CD4-positive, alpha-beta T cell treated with Interleukin-2 at 100 ng/mL for 4 hours (primary cell): Measurements from ENCODE around the gene KLHL15.
"Not testable (repeated sequence)": the region's sequence is repeated elsewhere in the genome, so short reads cannot be mapped to it uniquely, and the experiment has no call there.

ENCODE experiments used
- DNase-seq: peaks from one replicate; pipeline ENCODE4 v3.0.0-alpha.2; 2020; ENCODE audit warnings: low spot score

Gene KLHL15

DNA sequence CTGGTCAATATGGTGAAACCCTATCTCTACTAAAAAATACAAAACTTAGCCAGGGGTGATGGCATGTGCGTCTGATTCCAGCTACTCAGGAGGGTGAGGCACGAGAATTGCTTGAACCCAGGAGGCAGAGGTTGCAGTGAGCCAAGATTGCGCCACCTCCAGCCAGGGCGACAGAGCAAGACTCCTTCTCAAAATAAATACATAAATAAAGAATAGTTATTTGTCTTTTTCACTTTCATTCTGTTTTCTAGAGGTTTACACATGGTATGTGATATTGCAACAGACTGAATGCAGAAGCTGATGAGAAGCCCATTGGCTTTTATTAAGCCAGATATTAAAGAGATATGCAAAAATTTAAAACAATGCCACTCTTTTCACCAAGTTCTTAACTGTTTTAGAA, 8.2 kb downstream of the KLHL15 start:
- DNase-seq = no peak

DNA sequence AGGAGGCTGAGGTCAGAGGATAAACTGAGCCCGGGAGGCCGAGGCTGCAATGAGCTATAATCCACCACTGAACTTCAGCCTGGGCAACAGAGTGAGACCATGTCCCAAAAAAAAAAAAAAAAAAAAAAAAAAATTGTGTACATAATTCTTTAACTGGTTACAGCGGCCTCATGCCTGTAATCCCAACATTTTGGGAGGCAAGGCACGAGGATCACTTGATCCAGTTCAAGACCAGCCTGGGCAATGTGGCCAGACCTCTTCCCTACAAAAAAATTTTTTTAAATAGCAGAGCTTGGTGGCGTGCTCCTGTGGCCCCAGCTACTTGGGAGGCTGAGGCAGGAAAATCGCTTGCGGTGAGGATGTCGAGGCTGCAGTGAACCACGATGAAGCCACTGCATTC, 9.3 kb downstream of the KLHL15 start:
- no peak for DNase-seq

DNA sequence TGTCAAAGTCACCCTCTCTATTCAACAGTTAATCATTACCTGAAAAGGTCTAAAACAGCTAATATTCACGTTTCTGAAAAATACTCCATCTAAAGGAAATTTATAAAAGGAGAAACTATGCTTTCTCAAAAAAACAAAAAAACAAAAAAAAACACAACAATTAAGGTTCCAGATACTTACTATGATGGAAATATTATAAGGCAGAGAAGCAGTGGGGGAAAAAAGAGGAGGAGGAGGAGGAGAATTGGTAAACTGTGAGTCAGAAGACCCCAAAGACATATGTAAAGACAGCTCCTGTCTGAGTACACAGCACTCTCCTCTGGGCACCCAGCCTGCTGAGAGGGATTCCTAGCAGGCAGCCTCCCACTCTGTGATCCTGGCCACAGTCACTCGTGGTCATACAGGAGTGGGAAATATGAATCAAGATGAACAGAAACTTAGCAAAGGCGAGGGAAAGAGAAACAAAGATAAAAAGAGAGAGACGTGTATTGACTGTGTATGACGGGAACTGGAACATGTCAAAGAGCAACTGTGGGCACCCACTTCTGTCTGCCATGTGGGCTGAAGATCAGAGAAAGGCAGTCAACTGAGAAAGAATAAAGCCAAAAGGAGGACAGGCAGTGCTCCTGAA, 12.5 kb downstream of the KLHL15 start:
- DNase-seq = no peak

DNA sequence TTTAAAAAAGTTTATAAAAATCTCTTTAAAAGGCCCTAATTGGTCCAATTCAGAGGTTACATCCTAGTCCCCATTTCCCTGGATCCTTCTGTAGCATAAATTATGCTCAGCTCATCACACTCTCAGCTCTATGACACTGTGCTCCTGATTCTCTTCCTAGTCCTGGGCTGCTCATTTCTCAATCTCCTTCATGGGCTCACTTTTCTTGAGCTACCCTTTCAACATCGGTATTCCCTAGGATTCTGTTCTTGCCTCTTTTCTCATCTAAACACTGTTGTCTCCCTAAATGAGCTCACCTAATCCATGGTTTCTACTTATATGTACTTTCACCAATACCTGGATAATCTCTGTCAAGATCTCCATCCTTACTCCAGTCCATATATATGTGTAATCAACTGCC, 14.7 kb downstream of the KLHL15 start:
- DNase-seq = no peak

DNA sequence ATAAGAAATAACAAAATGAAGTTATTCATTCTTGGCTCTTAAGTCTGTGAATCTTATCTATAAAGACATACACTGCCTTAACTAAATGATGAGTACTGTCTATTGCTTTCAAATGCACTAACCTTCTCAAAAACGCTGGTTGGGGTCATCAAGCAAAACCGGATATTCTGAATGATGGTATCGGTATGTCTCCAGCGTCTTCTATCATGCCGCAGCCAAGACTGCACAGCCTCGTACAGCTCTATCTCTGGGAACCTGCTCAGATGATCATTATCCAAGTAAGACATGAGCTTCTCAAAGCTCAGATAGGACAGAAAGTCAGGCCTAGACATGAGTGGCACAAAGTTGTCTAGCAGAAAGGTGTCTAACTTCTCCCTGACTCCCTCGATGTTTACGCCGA, 21.1 kb downstream of the KLHL15 start:
- no peak for DNase-seq

DNA sequence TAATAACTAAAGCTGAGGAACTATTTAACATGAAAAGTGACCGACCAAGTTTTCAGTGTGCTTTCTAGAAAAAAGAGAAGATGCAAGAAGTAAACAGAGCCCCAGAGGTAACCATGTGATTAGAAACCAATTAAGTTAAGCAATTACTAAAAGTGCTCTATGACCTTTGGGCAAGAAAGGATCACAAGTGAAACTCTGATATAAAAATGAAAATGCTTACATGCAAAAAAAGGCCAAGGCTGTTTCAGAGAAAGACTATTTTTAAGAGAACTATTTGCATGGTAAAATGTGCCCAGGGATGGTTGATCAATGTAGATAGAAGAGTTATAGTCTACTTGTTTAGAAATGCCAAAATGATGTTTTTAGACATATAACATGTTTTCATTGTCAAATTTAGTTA, 22.0 kb downstream of the KLHL15 start:
- no peak for DNase-seq

DNA sequence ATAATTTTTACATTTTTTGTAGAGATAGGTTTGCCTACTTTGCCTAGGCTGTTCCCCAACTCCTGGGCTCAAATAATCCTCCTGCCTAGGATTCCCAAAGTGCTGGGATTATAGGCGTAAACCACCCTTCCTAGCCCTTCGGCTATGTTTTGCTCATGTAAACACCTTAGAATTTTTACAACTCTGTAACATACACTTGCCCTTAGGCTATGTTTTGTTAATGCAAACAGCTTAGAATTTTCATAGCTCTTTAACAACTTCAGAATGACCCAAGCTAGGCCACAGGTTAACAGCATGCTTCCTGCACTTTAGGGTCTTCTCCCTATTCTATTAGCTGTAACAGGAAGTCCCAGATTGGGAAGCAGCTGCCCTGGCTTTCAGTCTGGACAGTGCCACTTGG, 24.2 kb downstream of the KLHL15 start:
- DNase-seq = no peak

DNA sequence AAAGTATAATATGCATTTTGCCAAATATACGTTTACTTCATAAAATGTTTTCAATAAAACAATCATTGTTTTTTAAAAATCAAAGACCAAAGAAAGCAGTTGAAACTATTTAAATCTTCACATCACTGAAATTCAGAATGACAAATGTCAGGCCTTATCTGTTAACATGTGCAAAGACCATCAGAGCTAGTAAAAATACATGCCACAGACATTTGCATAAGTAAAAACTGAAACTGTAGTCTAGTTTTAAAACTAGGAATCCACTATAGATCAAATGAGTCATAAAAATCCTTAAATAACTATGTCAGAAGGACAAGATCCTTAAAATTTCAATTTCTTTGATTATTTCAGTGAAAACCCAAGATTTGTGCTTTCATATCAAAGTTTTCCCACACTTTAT, 24.8 kb downstream of the KLHL15 start:
- DNase-seq = no peak

DNA sequence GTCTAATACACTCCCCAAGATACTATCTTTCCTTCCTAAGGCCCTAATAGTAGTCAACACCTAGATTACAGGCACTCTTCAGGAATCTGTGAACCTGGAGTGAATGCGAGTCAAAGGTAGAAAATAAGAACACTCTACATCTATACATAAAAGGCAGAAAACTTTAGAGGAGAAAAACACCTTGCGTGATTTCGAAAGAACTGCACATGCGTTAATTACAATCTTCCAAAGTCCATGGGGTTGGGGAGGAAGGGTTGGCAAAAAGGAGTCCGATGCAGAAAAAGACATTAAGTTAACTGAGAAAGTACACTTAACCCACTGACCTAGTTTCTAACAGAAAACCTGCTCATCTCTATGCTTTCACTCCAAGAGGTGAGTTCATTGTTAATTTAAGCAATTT, 27.3 kb downstream of the KLHL15 start:
- no peak for DNase-seq

DNA sequence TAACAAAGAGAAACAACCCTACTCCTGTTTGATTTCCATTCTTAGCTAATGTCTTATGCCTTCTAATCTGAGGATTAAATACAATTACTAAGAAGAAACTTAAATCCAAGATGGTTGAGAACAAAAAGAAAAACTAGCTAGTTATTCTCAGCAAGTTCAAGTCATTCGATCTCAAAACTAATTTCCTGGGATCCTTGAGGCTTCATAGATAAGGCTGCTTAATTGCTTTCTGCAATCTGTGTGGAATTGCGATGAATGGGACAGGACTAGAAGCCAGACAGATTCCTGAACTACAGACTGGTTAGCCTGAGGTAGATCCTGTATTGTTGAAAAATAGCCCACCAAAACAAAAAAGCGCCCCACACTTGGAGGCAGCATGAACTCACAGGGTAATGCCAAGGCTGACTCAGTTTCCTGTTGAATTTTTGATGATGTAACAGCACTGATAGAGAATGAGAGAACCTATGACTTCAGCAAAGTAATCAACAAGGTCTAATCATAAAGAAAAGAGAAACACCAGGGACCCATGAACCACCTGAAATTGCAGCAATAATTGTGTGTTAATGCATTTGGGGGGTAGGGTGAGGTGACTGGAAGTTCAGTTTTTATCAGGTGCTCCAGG, 33.9 kb downstream of the KLHL15 start:
- DNase-seq = peak; percentile 0

DNA sequence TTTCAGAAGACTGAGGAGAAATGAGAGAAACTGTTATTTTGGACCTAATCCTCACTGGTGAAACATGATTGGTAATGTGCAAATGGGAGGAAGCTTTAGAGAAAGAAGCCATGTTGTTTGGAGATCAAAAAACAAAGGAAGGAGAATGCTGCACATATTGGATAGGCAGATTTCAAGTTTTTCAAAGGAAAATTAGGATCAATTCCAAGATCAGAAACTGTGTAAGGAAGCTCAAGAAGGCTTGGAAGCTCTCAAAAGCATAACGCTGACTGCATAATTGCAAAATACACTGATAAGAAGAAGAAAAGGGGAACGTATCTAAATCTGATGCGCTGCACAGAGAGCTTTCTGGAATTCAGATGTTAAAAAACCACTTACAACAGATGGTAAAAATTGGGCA, 34.6 kb downstream of the KLHL15 start:
- no peak for DNase-seq

DNA sequence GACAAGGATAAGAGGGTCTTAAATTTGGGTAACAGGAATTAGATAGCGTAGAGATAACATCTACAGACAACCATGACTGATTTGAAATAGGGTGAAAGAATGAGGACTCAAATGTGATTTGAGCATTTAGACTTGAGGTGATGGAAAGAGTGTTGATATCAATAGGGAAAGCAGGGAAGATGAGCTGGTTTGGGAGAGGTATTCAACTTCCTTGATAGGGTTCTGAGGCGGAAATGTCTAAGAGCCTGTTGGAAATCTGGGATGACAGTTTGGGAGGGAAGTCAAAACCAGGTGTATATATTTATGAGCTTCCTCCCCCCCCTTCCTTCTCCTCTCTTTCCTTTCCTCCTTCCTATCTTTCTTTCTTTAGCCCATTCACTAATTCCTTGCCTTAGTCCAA, 36.5 kb downstream of the KLHL15 start:
- no peak for DNase-seq

DNA sequence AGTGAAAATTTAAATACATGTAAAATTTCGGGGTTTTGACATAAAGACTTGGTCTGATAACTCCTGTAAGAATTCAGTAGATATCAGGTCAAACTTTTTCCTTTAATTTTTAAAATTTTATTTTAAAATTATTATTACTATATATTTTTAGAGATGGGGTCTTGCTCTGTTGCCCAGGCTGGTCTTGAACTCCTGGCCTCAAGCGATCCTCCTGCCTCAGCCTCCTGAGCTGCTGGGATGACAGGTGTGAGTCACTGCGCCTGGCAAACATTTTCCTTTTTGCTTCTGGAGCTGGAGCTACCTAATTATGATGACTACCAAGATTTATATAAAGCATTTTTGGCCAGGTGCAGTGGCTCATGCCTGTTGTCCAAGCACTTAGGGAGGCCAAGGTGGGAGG, 37.3 kb downstream of the KLHL15 start:
- DNase-seq = no peak

DNA sequence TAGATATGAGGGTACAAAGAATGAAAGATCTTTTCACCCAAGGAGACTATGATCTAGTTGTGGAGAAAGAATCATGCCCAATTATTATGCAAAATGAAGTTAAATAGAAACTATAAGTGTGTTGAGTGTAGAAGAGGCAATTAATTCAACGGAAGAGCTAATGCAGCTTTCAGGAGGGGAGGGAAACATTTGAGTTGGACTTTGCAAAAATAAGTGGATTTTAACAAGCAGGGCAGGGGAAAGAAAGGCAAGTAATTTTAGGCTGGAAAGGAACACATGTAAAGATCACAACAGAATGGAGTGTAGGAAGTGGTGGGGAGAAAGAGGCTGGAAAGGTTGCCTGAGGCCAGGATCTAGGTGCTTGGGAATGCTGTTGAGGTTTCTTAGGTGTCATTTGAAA, 44.1 kb downstream of the KLHL15 start:
- DNase-seq = no peak

DNA sequence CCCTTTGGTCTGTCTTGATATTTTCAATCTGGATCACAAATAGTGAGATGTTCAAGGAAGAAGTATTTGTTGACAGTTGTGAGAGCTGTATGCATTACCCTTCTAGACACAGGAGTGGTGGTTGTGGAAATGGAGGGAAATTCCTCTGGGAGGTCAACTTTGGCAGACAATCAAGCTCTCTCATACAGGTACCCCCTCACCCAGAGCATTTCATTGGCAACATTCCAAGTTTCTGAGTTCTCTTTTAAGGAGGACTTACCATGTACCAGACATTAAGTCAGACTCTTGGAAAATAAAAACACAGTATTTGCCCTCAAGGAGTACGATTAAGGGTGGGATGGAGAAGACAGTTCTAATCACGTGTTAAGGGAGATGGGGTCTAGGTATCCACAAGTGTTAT, 45.3 kb downstream of the KLHL15 start:
- no peak for DNase-seq

DNA sequence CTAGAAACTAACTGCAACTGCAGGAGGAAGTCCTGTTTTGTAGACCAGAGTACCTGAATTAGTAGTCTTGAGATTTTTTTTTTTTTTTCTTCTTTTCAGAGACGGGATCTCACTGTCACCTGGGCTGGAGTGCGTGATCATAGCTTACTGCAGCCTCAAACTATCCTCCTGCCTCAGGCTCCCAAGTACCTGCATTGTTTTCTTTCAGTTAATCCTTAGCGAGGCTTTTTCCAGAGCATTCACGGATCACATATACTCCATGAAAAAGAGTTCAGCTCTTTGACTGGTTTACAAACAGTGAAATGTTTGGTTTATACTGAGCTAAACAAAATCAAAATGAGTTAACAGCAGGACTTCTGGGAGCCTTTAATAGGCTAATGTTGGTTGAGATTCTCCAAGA, 45.8 kb downstream of the KLHL15 start:
- DNase-seq = no peak

DNA sequence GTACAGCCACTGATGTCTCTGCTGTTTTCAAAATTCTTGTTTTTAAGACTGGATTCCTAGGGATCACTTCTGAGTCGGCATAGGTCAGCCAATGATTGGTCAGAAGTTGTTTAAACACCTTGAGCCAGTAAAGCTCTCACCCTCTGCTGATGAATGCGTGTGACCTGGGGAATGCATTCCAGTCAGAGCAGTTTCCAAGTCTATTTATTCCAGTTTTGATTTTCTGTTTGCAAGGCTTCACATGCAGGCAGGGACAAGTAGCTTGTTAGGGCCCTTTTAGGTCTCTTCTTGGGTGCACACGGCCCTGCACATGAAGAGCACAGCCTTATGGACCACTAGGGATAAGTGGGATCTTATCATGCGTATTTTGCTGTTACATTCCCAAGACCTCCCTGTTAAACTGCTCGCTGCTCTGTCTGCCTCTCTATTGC, 47.0 kb downstream of the KLHL15 start:
- DNase-seq = no peak

DNA sequence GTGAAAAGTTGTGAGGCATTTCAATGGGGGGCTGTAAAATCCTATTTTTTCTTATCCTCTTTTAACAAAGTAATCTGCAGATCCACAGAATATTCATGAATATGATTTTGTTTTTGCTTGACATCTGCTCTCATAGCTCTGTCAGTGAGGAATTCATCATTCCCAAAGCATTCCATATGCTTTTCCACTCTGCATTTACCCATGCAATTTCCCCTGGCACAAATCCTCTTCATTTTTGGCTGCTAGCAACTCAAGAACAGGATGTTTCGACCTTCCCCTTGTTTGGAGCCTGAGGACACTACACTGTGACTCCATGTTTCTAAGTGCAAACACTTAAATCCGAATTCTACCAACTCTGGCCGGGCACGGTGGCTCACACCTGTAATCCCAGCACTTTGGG, 48.5 kb downstream of the KLHL15 start:
- no peak for DNase-seq

DNA sequence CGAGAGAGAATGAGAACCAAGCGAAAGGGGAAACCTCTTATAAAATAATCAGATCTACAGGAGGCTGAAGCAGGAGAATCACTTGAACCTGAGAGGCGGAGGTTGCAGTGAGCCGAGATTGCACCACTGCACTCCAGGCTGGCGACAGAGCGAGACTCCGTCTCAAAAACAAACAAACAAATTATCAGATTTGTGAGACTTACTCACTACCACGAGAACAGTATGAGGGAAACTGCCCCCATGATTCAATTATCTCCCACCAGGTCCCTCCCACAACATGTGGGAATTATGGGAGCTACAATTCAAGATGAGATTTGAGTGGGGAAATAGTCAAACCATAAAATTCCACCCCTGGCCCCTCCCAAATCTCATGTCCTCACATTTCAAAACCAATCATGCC, 61.4 kb downstream of the KLHL15 start:
- not testable (repeated sequence) for DNase-seq

DNA sequence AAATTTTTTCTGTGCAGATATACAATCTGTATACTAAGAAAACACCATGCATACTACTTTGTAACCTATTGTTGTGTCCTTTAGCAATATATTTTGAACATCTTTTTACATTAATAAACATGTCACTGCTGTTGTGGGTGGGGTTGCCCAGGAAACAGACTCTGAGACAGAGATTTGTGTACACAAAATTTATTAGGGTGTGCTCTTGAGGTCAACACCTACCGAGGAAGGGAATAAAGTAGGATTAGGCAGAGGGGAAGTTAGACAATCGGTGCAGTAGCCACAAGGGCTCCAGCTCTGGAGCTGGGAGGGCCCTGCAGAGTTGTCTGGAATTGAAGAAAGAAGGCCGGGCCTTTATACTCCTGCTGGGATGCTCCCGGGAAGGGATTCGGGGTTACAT, 62.8 kb downstream of the KLHL15 start:
- no peak for DNase-seq

DNA sequence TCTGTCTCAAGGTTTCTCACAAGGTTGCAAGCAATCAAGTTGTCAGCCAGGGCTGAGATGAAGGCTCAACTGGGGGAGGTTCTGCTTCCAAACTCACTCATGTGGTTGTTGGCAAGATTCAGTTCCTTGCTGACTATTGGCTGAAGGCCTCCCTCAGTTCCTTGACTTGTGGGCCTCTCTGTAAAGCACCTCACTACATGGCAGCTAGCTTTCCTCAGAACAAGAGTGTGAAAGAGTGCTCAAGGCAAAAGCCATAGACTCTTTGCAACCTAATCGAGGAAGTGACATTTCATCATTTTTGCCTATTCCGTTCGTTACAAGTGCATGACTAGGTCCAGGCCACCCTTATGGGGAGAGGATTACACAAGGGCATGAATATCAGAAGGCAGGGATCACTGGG, 67.2 kb downstream of the KLHL15 start:
- DNase-seq = peak; percentile 0

DNA sequence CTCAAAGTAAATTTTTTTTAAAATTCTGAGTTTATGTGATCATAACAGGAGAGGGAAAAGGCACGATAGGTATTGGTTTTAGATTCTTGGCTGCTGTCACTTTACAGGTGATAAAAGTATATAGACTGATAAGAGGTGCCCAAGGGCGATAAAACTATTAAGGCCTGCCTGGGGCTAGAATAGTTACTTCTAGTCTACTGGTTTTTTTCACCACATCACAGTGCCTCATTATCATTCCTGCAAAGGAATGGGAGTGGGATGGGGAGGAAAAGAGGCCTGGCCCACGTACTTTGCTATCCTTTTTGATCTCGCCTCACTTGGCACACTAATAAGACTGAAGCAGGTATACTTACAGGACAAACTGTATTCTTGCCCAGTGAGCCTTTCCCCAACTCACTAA, 72.6 kb downstream of the KLHL15 start:
- DNase-seq = no peak

DNA sequence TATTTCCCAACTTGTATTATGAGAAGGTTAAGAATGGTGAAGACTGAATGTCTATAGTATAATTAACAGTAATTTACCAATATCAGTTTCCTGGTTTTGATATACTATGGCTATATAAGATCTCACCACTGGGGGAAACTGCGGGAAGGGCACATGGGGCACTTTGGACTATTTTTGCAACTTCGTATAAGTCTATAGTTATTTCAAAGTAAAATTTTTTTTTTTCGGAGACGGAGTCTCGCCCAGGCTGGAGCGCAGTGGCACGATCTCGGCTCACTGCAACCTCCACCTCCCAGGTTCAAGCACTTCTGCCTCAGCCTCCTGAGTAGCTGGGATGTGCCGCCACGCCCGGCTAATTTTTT, 73.1 kb downstream of the KLHL15 start:
- DNase-seq = no peak
